Activated CD4-positive, alpha-beta T cell treated with anti-CD3 and anti-CD28 coated beads, Interleukin-2, amount 10 ng/mL, durations not matched to agents 7 days and 5 days (primary cell): ENCODE measurements around the gene SEPTIN6. TPM values are rescaled to one million over a fixed set of nuclear protein-coding genes. Genes with fewer than 3 reads are reported as not detected.
A peak's percentile ranks its signal among the peaks of the same experiment; 100 is the strongest.
"Not testable (repeated sequence)": the region's sequence is repeated elsewhere in the genome, so short reads cannot be mapped to it uniquely, and the experiment has no call there.

Experiments
- CTCF ChIA-PET: fragments of 350-600 bp; sonication (Branson Sonifier 250); formaldehyde crosslinking; loops from one replicate; lab custom pipeline; 2021; ENCODE audit warnings: antibody characterized with exemption; lab: Charles Lee
- POLR2A ChIA-PET: fragments of 350-600 bp; sonication (Branson Sonifier 250); formaldehyde crosslinking; loops from one replicate; lab custom pipeline; 2021; ENCODE audit warnings: antibody characterized with exemption; lab: Charles Lee
- DNase-seq: peaks from one replicate; pipeline ENCODE4 v3.0.0-alpha.2; 2020
- H3K27ac Mint-ChIP-seq: one replicate; pipeline ENCODE4 v1.8.0; 2021; ENCODE audit warnings: mild to moderate bottlenecking, moderate library complexity, mixed read lengths
- H3K27me3 Mint-ChIP-seq: one replicate; pipeline ENCODE4 v1.8.0; 2021; ENCODE audit warnings: mixed read lengths
- H3K36me3 Mint-ChIP-seq: one replicate; pipeline ENCODE4 v1.8.0; 2021; ENCODE audit warnings: low read depth, mixed read lengths
- H3K4me1 Mint-ChIP-seq: one replicate; pipeline ENCODE4 v1.8.0; 2021; ENCODE audit warnings: mixed read lengths
- H3K4me3 Mint-ChIP-seq: one replicate; pipeline ENCODE4 v1.8.0; 2021; ENCODE audit warnings: mild to moderate bottlenecking, moderate library complexity, mixed read lengths
- H3K9me3 Mint-ChIP-seq: one replicate; pipeline ENCODE4 v1.8.0; 2021; ENCODE audit warnings: mixed read lengths
- total RNA-seq, 2 experiments: library from RNA; stranded (reverse); gene quantifications; one replicate each; pipeline ENCODE4 v1.2.3, GENCODE V29; 2021

Gene SEPTIN6
- total RNA-seq, 2 experiments from 2014 or later: 298 to 329 TPM

DNA sequence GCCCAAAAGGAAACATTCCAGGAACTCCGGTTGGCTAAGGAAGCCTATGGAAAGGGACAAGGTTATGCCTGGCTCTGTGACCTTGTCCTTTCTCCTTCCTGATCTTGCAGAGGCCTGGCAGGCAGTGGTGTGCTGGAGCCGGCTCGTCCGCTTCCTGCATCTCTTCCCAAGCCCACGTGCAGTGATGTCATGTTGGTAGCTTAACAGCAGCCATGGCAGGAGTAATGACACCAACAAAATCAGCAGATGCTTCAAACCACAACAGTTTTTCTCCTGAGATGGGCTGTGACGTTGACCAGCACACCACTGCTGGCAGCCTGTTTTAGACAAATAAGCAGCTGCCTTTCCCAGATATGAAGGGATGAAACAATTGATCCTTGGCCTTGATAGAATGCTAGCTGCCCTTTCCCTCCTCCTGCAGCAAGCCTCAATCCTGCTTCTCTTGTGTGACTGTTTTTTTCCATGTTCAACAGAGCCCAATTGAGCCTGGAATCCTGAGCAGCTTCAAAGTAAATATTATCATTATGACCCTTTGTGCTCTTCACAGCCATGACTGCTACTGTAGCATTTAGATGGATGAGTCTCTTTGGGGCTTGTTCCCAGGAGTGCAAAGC is 23.4 kb downstream of the SEPTIN6 start:
- ChIA-PET CTCF (no interaction called here), POLR2A (no interaction called here)
- Mint-ChIP-seq H3K36me3 (peaks cover 40% of the 10 kb centered on the region), H3K9me3 (no peaks in the 10 kb centered on the region), H3K27ac (no peak overlapping the region), H3K4me1 (peaks cover 25% of the 10 kb centered on the region), H3K4me3 (no peak overlapping the region), H3K27me3 (no peaks in the 10 kb centered on the region)
- DNase-seq: no peak

DNA sequence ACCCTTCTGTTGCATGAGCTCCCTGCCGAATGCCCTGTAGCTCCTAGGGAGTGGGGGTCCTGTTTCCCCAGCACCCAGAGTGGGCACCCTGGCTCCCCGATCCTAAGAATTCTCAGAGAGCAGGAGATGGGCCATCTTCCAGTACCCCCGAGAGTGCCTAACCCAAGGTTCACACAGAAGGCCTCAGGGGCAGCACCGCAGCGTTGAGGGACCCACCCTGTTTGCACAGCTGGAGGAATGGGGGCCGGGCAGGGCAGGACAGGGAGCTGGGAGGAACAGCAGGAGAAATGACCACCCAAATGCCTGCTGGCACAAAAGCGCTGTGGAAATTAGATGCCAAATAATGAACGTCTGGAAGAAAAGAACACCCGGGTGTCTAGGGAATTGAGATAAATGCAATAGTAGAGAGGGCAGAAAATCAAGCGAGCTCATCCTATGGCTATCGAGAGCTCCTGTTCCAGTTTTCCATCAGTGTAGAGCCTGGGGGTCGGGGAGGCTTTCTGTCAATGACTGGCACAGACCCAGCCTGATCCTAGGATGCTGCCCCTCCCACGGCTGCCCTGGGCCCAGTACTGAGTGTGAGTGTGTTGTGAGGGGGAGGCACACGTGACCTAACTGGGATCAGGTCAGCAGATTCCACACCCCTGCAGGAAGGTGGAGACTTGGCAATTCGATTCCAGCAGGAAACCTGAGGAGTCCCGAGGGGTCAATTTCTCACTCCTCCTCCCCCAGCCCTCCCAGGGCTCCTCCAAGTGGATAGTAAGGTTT is 25.7 kb downstream of the SEPTIN6 start:
- peaks cover 47% of the 10 kb centered on the region for H3K36me3 Mint-ChIP-seq

DNA sequence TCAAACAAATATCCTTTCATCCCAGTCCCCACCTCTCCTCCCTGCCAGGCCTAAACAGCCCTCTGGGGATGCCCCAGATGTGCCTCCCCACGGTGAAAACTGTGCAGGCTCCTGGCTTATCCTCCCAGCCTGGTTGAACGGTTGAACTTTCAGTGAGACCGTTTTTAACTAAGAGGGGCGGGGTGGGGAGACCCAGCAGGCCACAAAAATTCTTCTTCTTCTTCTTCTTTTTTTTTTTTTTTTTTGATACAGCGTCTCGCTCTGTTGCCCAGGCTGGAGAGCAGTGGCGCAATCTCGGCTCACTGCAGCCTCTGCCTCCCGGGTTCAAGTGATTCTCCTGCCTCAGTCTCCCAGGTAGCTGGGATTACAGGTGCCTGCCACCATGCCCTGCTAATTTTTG is 28.1 kb downstream of the SEPTIN6 start:
- Mint-ChIP-seq H3K36me3 (peaks cover 42% of the 10 kb centered on the region), H3K4me1 (peaks cover 22% of the 10 kb centered on the region)
- H3K4me3 Mint-ChIP-seq, H3K27ac Mint-ChIP-seq, DNase-seq, H3K27me3 Mint-ChIP-seq, H3K9me3 Mint-ChIP-seq: not testable (repeated sequence)
- CTCF ChIA-PET: interaction anchor here (0.7 kb wide), 2 partner anchors 15 to 25 kb away, joined by 3 to 4 read pairs; no protein-coding TSS in a partner anchor
- POLR2A ChIA-PET: interaction anchor here (0.7 kb wide), 1 partner anchor 188 kb away, joined by 3 read pairs; no protein-coding TSS in a partner anchor

More for the DNA sequence above, 25.7 kb downstream of the SEPTIN6 start:
- no peak overlapping the region for H3K4me3 Mint-ChIP-seq
- peaks cover 23% of the 10 kb centered on the region for H3K4me1 Mint-ChIP-seq
- CTCF ChIA-PET: interaction anchor here (0.6 to 1.3 kb wide), 5 partner anchors 10 to 84 kb away, joined by 3 to 5 read pairs (median 3); no protein-coding TSS in a partner anchor
- peak overlapping the region; percentile 66 for H3K27ac Mint-ChIP-seq
- H3K27me3 Mint-ChIP-seq: no peaks in the 10 kb centered on the region
- no peaks in the 10 kb centered on the region for H3K9me3 Mint-ChIP-seq
- POLR2A ChIA-PET: no interaction called here
- no peak for DNase-seq

DNA sequence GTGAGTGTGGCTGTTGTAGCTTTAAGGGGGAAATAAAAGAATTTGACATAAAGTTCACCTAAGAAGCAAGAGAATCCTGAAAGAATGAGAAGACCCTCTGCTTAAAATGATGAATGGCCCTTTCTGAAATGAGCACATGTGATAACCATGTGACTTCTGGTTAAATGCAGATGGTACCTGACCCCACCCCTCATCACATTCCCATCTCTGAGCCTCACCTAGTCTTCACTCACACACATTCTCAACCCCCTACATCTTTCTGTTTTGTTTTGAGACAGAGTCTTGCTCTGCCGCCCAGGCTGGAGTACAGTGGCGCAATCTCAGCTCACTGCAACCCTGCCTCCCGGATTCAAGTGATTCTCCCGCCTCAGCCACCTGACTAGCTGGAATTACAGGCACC is 31.5 kb downstream of the SEPTIN6 start:
- POLR2A ChIA-PET: no interaction called here
- H3K4me1 Mint-ChIP-seq: peaks cover 28% of the 10 kb centered on the region
- peaks cover 48% of the 10 kb centered on the region for H3K36me3 Mint-ChIP-seq
- DNase-seq: no peak
- no peaks in the 10 kb centered on the region for H3K27me3 Mint-ChIP-seq
- CTCF ChIA-PET: interaction anchor here (0.8 to 2.5 kb wide), 5 partner anchors 11 to 20 kb away, joined by 3 to 16 read pairs (median 5); no protein-coding TSS in a partner anchor
- no peaks in the 10 kb centered on the region for H3K9me3 Mint-ChIP-seq
- no peak overlapping the region for H3K4me3 Mint-ChIP-seq
- no peak overlapping the region for H3K27ac Mint-ChIP-seq

DNA sequence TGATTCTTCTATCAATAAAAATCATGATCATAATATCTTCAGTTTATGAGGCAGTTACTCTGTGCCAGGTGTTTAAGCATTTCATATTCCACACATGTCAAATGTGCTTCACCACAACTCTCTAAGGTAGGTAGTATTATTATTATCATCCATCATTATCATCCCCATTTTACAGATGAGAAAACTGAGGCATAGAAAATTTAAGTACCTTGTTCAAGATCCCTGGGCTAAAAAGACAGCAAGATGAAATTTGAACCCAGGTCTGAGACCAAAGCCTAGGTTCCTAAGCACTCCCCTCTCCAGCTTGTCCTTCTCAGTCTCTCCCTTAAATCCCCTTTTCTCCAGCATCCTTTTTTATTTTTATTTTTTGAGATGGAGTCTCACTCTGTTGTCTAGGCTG is 33.4 kb downstream of the SEPTIN6 start:
- POLR2A ChIA-PET: no interaction called here
- no peak overlapping the region for H3K4me3 Mint-ChIP-seq
- peaks cover 38% of the 10 kb centered on the region for H3K4me1 Mint-ChIP-seq
- no peaks in the 10 kb centered on the region for H3K27me3 Mint-ChIP-seq
- H3K9me3 Mint-ChIP-seq: no peaks in the 10 kb centered on the region
- peaks cover 52% of the 10 kb centered on the region for H3K36me3 Mint-ChIP-seq
- CTCF ChIA-PET: interaction anchor here (0.5 to 1.6 kb wide), 2 partner anchors 15 to 271 kb away, joined by 3 to 4 read pairs; no protein-coding TSS in a partner anchor
- no peak for DNase-seq
- peak overlapping the region; percentile 50 for H3K27ac Mint-ChIP-seq

DNA sequence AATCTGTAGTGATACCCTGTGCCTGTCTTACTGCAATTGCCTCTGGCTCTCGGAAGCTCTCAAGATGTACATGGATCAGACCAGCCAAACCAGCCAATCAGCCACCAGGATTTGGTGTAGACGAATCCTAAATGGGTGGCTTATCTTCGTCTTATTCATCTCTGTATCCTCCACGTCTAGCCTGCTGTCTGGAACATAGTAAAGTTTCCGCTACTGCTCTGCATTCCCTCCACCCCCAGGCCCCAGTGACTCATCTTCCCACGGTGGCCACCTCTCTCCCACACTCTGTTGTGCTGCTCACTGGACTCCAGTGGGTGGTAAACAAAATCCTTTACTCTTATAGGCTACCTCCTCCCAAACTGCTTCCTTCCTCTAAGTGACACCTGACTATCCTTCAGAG is 37.8 kb downstream of the SEPTIN6 start:
- DNase-seq: peak; percentile 10
- Mint-ChIP-seq H3K4me1 (peaks cover 40% of the 10 kb centered on the region), H3K9me3 (no peaks in the 10 kb centered on the region), H3K4me3 (no peak overlapping the region), H3K27ac (peak overlapping the region; percentile 69), H3K27me3 (no peaks in the 10 kb centered on the region), H3K36me3 (peaks cover 60% of the 10 kb centered on the region)
- ChIA-PET POLR2A (no interaction called here), CTCF (interaction anchor here (0.7 to 2.2 kb wide), 6 partner anchors 14 to 136 kb away, joined by 3 to 7 read pairs (median 3); no protein-coding TSS in a partner anchor)

DNA sequence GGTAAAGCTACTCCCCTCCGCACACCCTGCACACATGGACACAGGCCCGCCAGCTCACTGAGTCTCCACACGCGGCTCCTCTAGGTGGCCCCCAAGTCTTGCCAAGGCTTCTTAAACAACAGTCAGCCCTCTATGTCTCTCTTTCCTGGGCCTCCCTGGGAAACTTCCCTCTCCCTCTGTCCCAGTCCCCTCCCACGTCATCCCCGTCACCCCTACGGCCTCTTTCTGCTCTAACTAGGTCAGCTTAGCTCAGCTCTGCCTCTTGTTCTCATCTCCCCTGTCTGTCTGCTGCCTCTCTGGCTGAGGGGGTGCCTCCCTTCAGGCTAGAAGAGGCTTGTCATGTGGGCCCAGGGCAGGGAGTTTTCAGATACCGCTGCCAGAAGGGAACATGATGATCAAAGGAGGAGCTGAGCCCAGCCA is 38.8 kb downstream of the SEPTIN6 start:
- Mint-ChIP-seq H3K4me3 (no peak overlapping the region), H3K27ac (peak overlapping the region; percentile 82), H3K4me1 (peaks cover 41% of the 10 kb centered on the region), H3K9me3 (no peaks in the 10 kb centered on the region), H3K27me3 (no peaks in the 10 kb centered on the region), H3K36me3 (peaks cover 57% of the 10 kb centered on the region)
- ChIA-PET POLR2A (interaction anchor here (0.6 kb wide), 1 partner anchor 73 kb away, joined by 4 read pairs; no protein-coding TSS in a partner anchor), CTCF (interaction anchor here (0.9 to 2.2 kb wide), 3 partner anchors 13 to 100 kb away, joined by 3 to 7 read pairs (median 3); no protein-coding TSS in a partner anchor)
- no peak for DNase-seq

DNA sequence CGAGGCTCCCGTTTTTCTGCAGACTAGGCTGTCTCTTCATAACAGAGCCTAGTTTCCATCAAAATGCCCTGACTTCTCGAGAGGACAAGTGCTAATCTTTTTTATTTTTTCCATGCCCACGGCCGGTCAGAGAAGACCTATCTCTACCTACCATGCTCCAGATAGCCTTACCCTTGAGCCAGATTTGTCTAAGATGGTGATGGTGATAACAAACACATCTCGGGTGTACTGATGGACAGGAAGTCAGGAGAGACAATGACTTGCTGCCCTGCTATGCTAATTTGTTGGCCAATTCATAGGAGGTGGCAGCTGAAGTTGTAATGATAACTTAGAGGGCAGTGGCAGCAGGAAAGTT is 44.6 kb downstream of the SEPTIN6 start:
- Mint-ChIP-seq H3K27me3 (no peaks in the 10 kb centered on the region), H3K4me1 (peaks cover 39% of the 10 kb centered on the region), H3K27ac (peak overlapping the region; percentile 62), H3K4me3 (no peak overlapping the region), H3K9me3 (no peaks in the 10 kb centered on the region), H3K36me3 (peaks cover 47% of the 10 kb centered on the region)
- DNase-seq: no peak
- ChIA-PET POLR2A (no interaction called here), CTCF (interaction anchor here (0.6 to 1.2 kb wide), 4 partner anchors 14 to 117 kb away, joined by 3 read pairs; no protein-coding TSS in a partner anchor)

DNA sequence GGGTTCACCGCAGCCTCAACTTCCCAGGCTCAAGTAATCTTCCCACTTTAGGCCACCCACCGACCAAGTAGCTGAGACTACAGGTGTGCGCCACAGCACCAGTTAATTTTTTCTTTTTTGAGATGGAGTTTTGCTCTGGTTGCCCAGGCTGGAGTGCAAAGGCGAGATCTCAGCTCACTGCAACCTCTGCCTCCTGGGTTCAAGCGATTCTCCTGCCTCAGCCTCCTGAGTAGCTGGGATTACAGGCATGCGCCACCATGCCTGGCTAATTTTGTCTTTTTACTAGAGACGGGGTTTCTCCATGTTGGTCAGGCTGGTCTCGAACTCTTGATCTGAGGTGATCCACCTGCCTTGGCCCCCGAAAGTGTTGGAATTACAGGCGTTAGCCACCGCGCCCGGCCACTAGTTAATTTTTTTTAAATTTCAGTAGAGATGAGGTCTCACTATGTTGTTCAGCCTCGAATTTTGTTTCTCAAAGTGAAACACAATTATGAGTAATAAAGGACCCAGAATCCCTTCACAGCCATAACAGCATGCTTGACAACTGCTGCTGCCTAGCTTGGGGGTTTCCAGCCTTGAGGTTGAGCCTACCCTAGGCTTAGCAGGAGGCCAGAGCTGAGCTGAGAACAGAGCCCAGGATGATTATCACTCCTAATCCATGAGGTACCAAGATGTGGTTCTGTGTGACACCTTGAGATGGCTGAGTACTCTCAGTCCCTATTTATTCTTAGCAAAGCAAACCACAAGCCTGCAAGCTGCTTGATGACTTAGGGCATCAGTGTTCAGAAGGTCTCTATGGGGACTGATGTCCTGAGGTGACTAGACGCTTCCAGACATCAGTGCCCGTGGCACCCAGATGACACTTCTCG is 45.2 kb downstream of the SEPTIN6 start:
- POLR2A ChIA-PET: no interaction called here
- no peaks in the 10 kb centered on the region for H3K9me3 Mint-ChIP-seq
- CTCF ChIA-PET: interaction anchor here (0.7 to 1.2 kb wide), 3 partner anchors 14 to 109 kb away, joined by 3 read pairs; no protein-coding TSS in a partner anchor
- DNase-seq: peak; percentile 36
- H3K36me3 Mint-ChIP-seq: peaks cover 43% of the 10 kb centered on the region
- no peaks in the 10 kb centered on the region for H3K27me3 Mint-ChIP-seq
- no peak overlapping the region for H3K4me3 Mint-ChIP-seq
- H3K4me1 Mint-ChIP-seq: peaks cover 35% of the 10 kb centered on the region
- peak overlapping the region; percentile 87 for H3K27ac Mint-ChIP-seq

DNA sequence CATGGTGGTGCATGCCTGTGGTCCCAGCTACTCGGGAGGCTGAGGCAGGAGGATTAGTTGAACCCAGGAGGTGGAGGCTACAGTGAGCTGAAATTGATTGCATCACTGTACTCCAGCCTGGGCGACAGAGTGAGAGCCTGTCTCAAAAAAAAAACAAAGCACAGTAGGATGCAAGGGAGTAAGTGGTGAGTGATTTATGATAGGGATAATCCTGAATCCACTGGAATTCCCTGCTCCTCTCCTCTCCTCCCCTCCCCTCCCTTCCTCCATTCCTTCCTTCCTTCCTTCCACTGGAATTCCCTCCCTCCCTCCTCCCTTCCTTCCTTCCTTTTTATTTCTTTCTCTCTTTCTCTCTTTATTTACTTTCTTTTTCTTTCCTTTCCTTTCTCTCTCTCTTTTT is 45.9 kb downstream of the SEPTIN6 start:
- DNase-seq: no peak
- ChIA-PET CTCF (no interaction called here), POLR2A (no interaction called here)
- no peaks in the 10 kb centered on the region for H3K27me3 Mint-ChIP-seq
- H3K4me1 Mint-ChIP-seq: peaks cover 35% of the 10 kb centered on the region
- peak overlapping the region; percentile 87 for H3K27ac Mint-ChIP-seq
- peaks cover 47% of the 10 kb centered on the region for H3K36me3 Mint-ChIP-seq
- H3K9me3 Mint-ChIP-seq: no peaks in the 10 kb centered on the region
- no peak overlapping the region for H3K4me3 Mint-ChIP-seq

DNA sequence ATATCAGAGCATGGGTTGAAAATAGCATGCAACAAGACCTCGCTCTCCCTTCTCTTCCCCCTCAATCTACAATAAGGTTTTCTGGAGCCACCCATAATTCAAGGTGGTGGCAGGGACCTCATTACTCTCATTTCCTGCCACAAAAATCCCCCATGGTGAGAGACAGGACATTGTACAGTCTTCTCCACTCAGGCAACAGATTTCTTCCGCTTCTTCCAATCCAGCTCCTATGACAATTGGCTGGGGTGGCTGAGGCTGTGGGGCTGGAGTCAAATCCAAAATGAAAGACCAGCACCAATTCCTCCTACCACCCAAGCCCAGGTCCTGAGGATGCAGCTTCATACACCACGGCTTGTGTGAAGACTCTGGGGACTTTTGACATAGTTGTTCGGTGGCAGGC is 46.5 kb downstream of the SEPTIN6 start:
- Mint-ChIP-seq H3K4me3 (no peak overlapping the region), H3K36me3 (peaks cover 50% of the 10 kb centered on the region), H3K4me1 (peaks cover 35% of the 10 kb centered on the region), H3K27ac (peak overlapping the region; percentile 82), H3K27me3 (no peaks in the 10 kb centered on the region), H3K9me3 (no peaks in the 10 kb centered on the region)
- no peak for DNase-seq
- ChIA-PET POLR2A (no interaction called here), CTCF (interaction anchor here (1.0 kb wide), 1 partner anchor 47 kb away, joined by 3 read pairs; no protein-coding TSS in a partner anchor)

DNA sequence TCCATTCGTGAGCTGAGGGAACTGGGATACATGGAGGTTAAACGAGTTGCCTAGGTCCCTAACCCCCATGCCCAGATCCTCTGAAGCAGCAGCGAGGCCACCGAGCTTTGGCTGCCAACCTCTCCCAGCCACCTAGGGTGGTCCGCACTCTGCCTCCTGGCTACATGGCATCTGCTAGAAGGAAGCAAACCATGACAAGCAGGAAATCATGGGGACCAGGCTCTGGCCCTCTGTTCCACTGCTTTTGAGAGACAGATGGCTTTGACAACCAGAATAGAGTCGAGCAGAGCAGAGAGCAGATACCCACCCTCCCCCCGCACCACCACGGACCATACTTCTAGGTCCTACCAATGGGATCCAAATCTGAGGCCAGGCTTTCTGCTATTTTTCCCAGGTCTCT is 49.3 kb downstream of the SEPTIN6 start:
- ChIA-PET POLR2A (no interaction called here), CTCF (interaction anchor here (0.7 to 1.2 kb wide), 2 partner anchors 34 to 49 kb away, joined by 3 read pairs; partner anchors contain the start of gene SEPTIN6)
- no peak for DNase-seq
- Mint-ChIP-seq H3K27me3 (no peaks in the 10 kb centered on the region), H3K9me3 (no peaks in the 10 kb centered on the region), H3K4me3 (no peak overlapping the region), H3K4me1 (peaks cover 28% of the 10 kb centered on the region), H3K36me3 (peaks cover 56% of the 10 kb centered on the region), H3K27ac (no peak overlapping the region)
